ENCODE results near the gene KIAA0825. TPM values are rescaled to one million over a fixed set of nuclear protein-coding genes. Genes with fewer than 3 reads are reported as not detected.
"Not testable (repeated sequence)": the region's sequence is repeated elsewhere in the genome, so short reads cannot be mapped to it uniquely, and the experiment has no call there.

Gene KIAA0825
- total RNA-seq, 6 experiments from 2014 or later: 1.3 to 2.8 (median 1.7) TPM

GRCh38 chr5:94577466-94578245, 40.7 kb downstream of the KIAA0825 start:
- Mint-ChIP-seq H3K36me3 (ENCODE audit: low read depth) (no peaks in the 10 kb centered on the region), H3K4me3 (no peak overlapping the region), H3K27ac (no peak overlapping the region), H3K27me3 (ENCODE audit: insufficient read depth) (no peaks in the 10 kb centered on the region; the same call in 1 of the 2 replicates), H3K9me3 (no peaks in the 10 kb centered on the region), H3K4me1 (ENCODE audit: low read depth) (no peaks in the 10 kb centered on the region)
- DNase-seq: no peak
- TF ChIP-seq CTCF (IDR thresholded peaks at IDR 0.05): no peak

- Mint-ChIP-seq H3K27ac (no peak overlapping the region), H3K4me3 (no peak overlapping the region), H3K9me3 (no peaks in the 10 kb centered on the region), H3K4me1 (ENCODE audit: low read depth) (no peaks in the 10 kb centered on the region), H3K27me3 (ENCODE audit: insufficient read depth) (no peaks in the 10 kb centered on the region; the same call in 1 of the 2 replicates), H3K36me3 (ENCODE audit: low read depth) (no peaks in the 10 kb centered on the region)
- DNase-seq: no peak
- no peak for TF ChIP-seq CTCF (IDR thresholded peaks at IDR 0.05)
These were observed 43.2 kb downstream of the KIAA0825 start for GRCh38 chr5:94575196-94575595.

GRCh38 chr5:94573349-94573748, 45.1 kb downstream of the KIAA0825 start:
- not testable (repeated sequence) for H3K27me3 Mint-ChIP-seq (ENCODE audit: insufficient read depth)

GRCh38 chr5:94571415-94571814, 47.0 kb downstream of the KIAA0825 start:
- no peak for TF ChIP-seq CTCF (IDR thresholded peaks at IDR 0.05)
- no peak overlapping the region for H3K27ac Mint-ChIP-seq
- no peaks in the 10 kb centered on the region for H3K4me1 Mint-ChIP-seq (ENCODE audit: low read depth)
- no peaks in the 10 kb centered on the region; the same call in 1 of the 2 replicates for H3K27me3 Mint-ChIP-seq (ENCODE audit: insufficient read depth)
- H3K36me3 Mint-ChIP-seq (ENCODE audit: low read depth): no peaks in the 10 kb centered on the region
- H3K4me3 Mint-ChIP-seq: no peak overlapping the region
- no peak for DNase-seq
- H3K9me3 Mint-ChIP-seq: no peaks in the 10 kb centered on the region

More at GRCh38 chr5:94573349-94573748, 45.1 kb downstream of the KIAA0825 start:
- not testable (repeated sequence) for H3K4me3 Mint-ChIP-seq; DNase-seq; H3K27ac Mint-ChIP-seq; H3K36me3 Mint-ChIP-seq (ENCODE audit: low read depth); H3K9me3 Mint-ChIP-seq; H3K4me1 Mint-ChIP-seq (ENCODE audit: low read depth)

GRCh38 chr5:94564812-94565211, 53.6 kb downstream of the KIAA0825 start:
- Mint-ChIP-seq H3K4me3 (no peak overlapping the region), H3K27me3 (ENCODE audit: insufficient read depth) (no peaks in the 10 kb centered on the region), H3K4me1 (ENCODE audit: low read depth) (no peaks in the 10 kb centered on the region), H3K27ac (no peak overlapping the region), H3K36me3 (ENCODE audit: low read depth) (no peaks in the 10 kb centered on the region), H3K9me3 (no peaks in the 10 kb centered on the region)
- no peak for DNase-seq
- no peak for TF ChIP-seq CTCF (IDR thresholded peaks at IDR 0.05)

GRCh38 chr5:94562327-94562971, 56.0 kb downstream of the KIAA0825 start:
- Mint-ChIP-seq H3K27me3 (ENCODE audit: insufficient read depth) (no peaks in the 10 kb centered on the region), H3K9me3 (no peaks in the 10 kb centered on the region; the same call in 1 of the 2 replicates), H3K4me3 (no peak overlapping the region), H3K27ac (no peak overlapping the region), H3K4me1 (ENCODE audit: low read depth) (no peaks in the 10 kb centered on the region), H3K36me3 (ENCODE audit: low read depth) (peaks cover 8% of the 10 kb centered on the region)
- TF ChIP-seq CTCF (IDR thresholded peaks at IDR 0.05): no peak
- no peak for DNase-seq
